Panc1 (cell line): Measurements from ENCODE around the gene THG1L. TPM values are rescaled to one million over a fixed set of nuclear protein-coding genes. Genes with fewer than 3 reads are reported as not detected.

Experiments
- ATAC-seq: fragments of 200-7000 bp; cut with Tn5 transposase; 2 replicates; pipeline ENCODE4 v1.9.1; 2020; ENCODE audit warnings: mild to moderate bottlenecking, moderate library complexity
- BruUV-seq: library from RNA; stranded (reverse); fragments of 400-500 nt; replicated peaks from 2 replicates; lab custom pipeline; 2021; lab: Mats Ljungman, UMichigan
- CTCF ChIA-PET: fragments of 300-600 bp; sonication (Branson Sonifier 250); formaldehyde crosslinking; loops from one replicate; lab custom pipeline; 2022; ENCODE audit warnings: antibody characterized with exemption; lab: Charles Lee
- POLR2A ChIA-PET: fragments of 300-600 bp; sonication (Branson Sonifier 250); formaldehyde crosslinking; loops from one replicate; lab custom pipeline; 2022; ENCODE audit warnings: antibody characterized with exemption; lab: Charles Lee
- DNase-seq: peaks from one replicate; pipeline ENCODE4 v3.0.0-alpha.2; 2010; ENCODE audit warnings: low read depth, low spot score
- H3K27ac ChIP-seq: 2 replicates; pipeline ENCODE4 v1.5.1; 2011; ENCODE audit warnings: mild to moderate bottlenecking, low read length, inconsistent platforms
- H3K27me3 ChIP-seq: fragments of 200-500 bp; sonication (Bioruptor generic); 2 replicates; pipeline ENCODE4 v1.6.0; 2014; ENCODE audit warnings: low read length, inconsistent platforms; ENCODE audit not compliant: control insufficient read depth, insufficient read depth
- H3K36me3 ChIP-seq: fragments of 200-500 bp; sonication (Bioruptor generic); 2 replicates; pipeline ENCODE4 v1.5.1; 2014; ENCODE audit warnings: inconsistent platforms, mild to moderate bottlenecking, low read length, moderate library complexity; ENCODE audit not compliant: control insufficient read depth, insufficient read depth
- H3K4me1 ChIP-seq: 2 replicates; pipeline ENCODE4 v1.5.1; 2011; ENCODE audit warnings: inconsistent platforms, mild to moderate bottlenecking, low read length, moderate library complexity; ENCODE audit not compliant: control insufficient read depth, insufficient read depth
- H3K4me3 ChIP-seq, 2 experiments: 2 replicates each; pipeline ENCODE4 v1.5.1; 2011 to 2012; ENCODE audit warnings: low read depth in 2 of 2, low read length in 2 of 2, mild to moderate bottlenecking in 2 of 2, inconsistent platforms in 1 of 2, moderate library complexity in 1 of 2
- H3K9me3 ChIP-seq: fragments of 200-500 bp; sonication (Bioruptor generic); 2 replicates; pipeline ENCODE4 v1.5.1; 2014; ENCODE audit warnings: low read depth, mild to moderate bottlenecking, inconsistent platforms, low read length, moderate library complexity; ENCODE audit not compliant: control insufficient read depth, insufficient read depth
- POLR2AphosphoS5 ChIP-seq: IDR thresholded peaks from 2 replicates; pipeline ENCODE4 v1.6.1; 2012; ENCODE audit warnings: mild to moderate bottlenecking, low read depth, low read length, moderate library complexity
- REST ChIP-seq, 2 experiments: IDR thresholded peaks; 2 replicates each; pipeline ENCODE4 v1.6.1; 2011 to 2012; ENCODE audit warnings: low read depth in 2 of 2, control low read depth in 1 of 2, low read length in 1 of 2, mild to moderate bottlenecking in 1 of 2, moderate library complexity in 1 of 2; ENCODE audit not compliant: insufficient read depth in 1 of 2
- SIN3A ChIP-seq: IDR thresholded peaks from 2 replicates; pipeline ENCODE4 v1.6.1; 2012; ENCODE audit warnings: low read depth, mild to moderate bottlenecking, low read length, moderate library complexity, borderline replicate concordance; ENCODE audit not compliant: insufficient read depth
- TCF7L2 ChIP-seq: IDR thresholded peaks from 2 replicates; pipeline ENCODE4 v1.6.1; 2011; ENCODE audit warnings: mild to moderate bottlenecking, low read depth, low read length, inconsistent platforms
- in situ Hi-C: cut with HindIII; loops from 2 replicates; pipeline ENCODE4 v1.10.0; 2016; ENCODE audit warnings: low sequenced_read_pairs, low pct_unique_long_range_greater_than_20kb
- intact Hi-C: fragments of 100-400 bp; cut with micrococcal nuclease; formaldehyde crosslinking; loops from one replicate; pipeline ENCODE4 v1.10.0; 2022; ENCODE audit not compliant: unreplicated experiment
- total RNA-seq: library from RNA; stranded (reverse); gene quantifications from one replicate; pipeline ENCODE4 v1.2.1, GENCODE V29; 2021; ENCODE audit not compliant: unreplicated experiment
- TF ChIP-seq, protein P1 (sequence below): fragments of 450-650 bp; IDR thresholded peaks from 2 replicates; pipeline ENCODE4 v1.5.1; 2017; ENCODE audit warnings: mild to moderate bottlenecking

The THG1L gene
- total RNA-seq, 1 experiment from 2014 or later, result 15.4 TPM

- Histone ChIP-seq H3K36me3 (no peaks in the 10 kb centered on the region), H3K27ac (no peak overlapping the region), H3K4me3 (no peak overlapping the region), H3K27me3 (no peaks in the 10 kb centered on the region), H3K9me3 (no peaks in the 10 kb centered on the region), H3K4me1 (no peaks in the 10 kb centered on the region)
- ATAC-seq (no peak), DNase-seq (no peak)
- no peak for TF ChIP-seq POLR2AphosphoS5
- TF ChIP-seq, protein P1, sequence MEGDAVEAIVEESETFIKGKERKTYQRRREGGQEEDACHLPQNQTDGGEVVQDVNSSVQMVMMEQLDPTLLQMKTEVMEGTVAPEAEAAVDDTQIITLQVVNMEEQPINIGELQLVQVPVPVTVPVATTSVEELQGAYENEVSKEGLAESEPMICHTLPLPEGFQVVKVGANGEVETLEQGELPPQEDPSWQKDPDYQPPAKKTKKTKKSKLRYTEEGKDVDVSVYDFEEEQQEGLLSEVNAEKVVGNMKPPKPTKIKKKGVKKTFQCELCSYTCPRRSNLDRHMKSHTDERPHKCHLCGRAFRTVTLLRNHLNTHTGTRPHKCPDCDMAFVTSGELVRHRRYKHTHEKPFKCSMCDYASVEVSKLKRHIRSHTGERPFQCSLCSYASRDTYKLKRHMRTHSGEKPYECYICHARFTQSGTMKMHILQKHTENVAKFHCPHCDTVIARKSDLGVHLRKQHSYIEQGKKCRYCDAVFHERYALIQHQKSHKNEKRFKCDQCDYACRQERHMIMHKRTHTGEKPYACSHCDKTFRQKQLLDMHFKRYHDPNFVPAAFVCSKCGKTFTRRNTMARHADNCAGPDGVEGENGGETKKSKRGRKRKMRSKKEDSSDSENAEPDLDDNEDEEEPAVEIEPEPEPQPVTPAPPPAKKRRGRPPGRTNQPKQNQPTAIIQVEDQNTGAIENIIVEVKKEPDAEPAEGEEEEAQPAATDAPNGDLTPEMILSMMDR, result no peak
- TF ChIP-seq REST (IDR thresholded peaks at IDR 0.05; ENCODE audit: insufficient read depth in 1 of 2, low read depth in 2 of 2, low read length in 1 of 2), result no peak
- TF ChIP-seq TCF7L2, result no peak
- no peak for TF ChIP-seq SIN3A
- in situ Hi-C loops (no loop called here), intact Hi-C loops (loop anchor here (10.0 kb wide), 1 partner anchor 279 kb away; no protein-coding TSS in a partner anchor)
- CTCF ChIA-PET, result no interaction called here
- BruUV-seq, result no TSS peak
- POLR2A ChIA-PET, result no interaction called here
These were observed 17.2 kb upstream of the THG1L start for GRCh38 chr5:157713830-157714595.

DNA sequence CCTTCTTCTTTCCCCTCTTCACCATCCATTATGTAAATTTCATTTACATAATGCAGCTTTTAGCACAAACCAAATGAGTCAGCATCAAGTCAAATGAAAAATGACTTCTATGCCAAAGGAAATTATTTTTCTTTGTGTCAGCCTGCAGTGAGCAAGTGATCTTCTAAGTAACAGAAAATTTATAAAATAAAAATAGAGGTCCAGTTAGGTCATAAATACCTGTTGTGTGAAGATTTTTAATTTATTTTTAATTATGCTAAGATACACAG lies 16.7 kb upstream of the THG1L start:
- H3K27me3 ChIP-seq, result no peaks in the 10 kb centered on the region
- H3K36me3 ChIP-seq, result no peaks in the 10 kb centered on the region
- DNase-seq (no peak), ATAC-seq (no peak)
- POLR2A ChIA-PET, result no interaction called here
- CTCF ChIA-PET, result no interaction called here
- H3K9me3 ChIP-seq, result no peaks in the 10 kb centered on the region
- TF ChIP-seq REST (IDR thresholded peaks at IDR 0.05; ENCODE audit: insufficient read depth in 1 of 2, low read depth in 2 of 2, low read length in 1 of 2) (no peak), SIN3A (no peak), POLR2AphosphoS5 (no peak)
- intact Hi-C loops, result loop anchor here (10.0 kb wide), 1 partner anchor 280 kb away; no protein-coding TSS in a partner anchor
- in situ Hi-C loops, result no loop called here
- no peaks in the 10 kb centered on the region for H3K4me1 ChIP-seq
- H3K27ac ChIP-seq, result no peak overlapping the region
- BruUV-seq, result no TSS peak
- no peak overlapping the region for H3K4me3 ChIP-seq
